GM19023 (cell line): ENCODE data around the gene UNC13C.
"Not testable (repeated sequence)": the region's sequence is repeated elsewhere in the genome, so short reads cannot be mapped to it uniquely, and the experiment has no call there.

Experiments used
- ATAC-seq: cut with Tn5 transposase; IDR thresholded peaks from one replicate; pipeline ENCODE4 v1.9.1; 2021; ENCODE audit warnings: mild to moderate bottlenecking, moderate library complexity; ENCODE audit not compliant: unreplicated experiment

Gene UNC13C

DNA sequence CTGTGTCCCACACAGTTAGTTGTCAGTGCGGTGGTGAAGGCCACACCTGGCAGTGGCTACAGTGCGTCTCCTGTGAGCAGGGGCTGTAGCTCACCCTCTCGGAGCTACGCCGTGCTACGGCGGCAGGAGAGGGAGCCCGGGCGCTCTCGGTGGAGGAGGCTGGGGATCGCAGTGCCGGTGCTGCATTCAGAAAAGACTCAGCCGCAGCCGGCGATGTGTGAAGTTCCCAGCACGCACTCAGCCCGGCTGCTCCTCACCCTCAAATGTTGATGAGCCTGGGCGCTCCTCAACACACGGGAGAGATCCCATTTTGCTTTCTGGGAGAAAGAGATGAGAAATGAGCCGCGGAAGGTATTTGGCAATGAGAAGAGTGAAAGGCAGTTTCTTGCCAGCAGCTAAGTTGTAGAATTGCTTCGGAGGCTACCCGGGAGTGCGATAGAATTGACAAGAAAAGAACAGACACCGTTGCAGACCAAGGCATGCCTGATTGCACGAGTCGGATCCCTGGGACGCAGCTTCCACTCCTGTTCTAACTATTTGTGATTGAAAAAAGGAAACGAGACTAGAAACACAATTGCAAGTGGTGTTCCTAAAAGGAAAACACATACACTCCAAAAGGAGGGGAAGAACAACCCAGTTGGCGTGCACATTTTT is at the start of gene UNC13C:
UNC13C (plus strand) TSS at position 189 of the 654 bp plus-strand sequence. CDS start 34,463 bp downstream, outside the sequence.
- ATAC-seq, result no peak

GRCh38 chr15:53936137-53936536 is 42.1 kb upstream of the UNC13C start:
- ATAC-seq, result no peak

DNA sequence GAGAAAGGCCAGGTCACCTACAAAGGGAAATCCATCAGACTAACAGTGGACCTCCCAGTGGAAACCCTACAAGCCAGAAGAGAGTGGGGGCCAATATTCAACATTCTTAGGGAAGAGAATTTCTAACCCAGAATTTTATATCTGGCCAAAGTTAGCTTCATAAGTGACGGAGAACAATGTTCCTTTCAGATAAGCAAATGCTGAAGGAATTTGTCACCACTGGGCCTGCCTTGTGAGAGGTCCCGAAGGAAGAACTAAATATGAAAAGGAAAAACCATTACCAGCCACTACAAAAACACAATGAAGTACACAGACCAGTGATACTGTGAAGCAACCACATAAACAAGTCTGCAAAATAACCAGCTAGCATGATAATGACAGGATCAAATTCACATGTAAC is 40.6 kb upstream of the UNC13C start:
- ATAC-seq, result not testable (repeated sequence)

DNA sequence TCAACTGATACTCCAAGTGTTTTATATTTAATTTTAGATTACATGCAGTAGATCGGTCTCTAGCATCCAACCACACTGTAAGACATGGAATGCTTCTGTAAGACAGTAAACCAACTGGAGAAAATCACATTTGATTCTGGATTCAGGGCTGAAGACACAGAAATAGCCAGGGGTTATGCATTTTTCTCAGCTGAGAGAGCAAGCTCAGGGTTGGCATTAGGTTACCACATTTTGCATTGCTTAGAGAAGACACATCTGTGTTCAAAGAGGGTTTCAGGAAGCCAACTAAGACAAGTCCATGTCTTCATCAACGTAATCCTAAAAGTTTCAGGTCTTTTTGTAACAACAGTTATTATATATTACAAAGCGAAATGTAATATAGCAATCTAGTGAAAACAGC is 27.7 kb upstream of the UNC13C start:
- ATAC-seq, result no peak

DNA sequence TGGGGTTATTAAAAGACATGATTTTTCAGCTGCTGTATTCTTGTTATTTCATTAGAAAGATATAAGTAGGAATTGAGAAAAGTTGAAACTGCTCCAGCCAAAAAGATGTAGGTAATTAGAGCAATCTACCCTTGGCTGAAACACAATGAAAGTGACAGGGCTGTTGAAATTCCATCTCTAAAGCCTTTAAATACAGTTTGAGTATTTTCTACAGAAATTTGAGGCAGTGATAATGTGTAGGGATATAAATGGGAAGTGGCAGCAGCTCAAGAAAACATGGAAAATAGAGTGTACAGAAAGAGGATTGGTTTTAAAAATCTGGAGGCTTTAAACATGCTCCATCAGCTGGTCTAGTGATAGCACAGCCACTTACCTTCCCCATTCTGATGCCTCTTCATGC is 22.8 kb upstream of the UNC13C start:
- no peak for ATAC-seq

- ATAC-seq, result no peak
Observed at GRCh38 chr15:53962646-53963561, 15.3 kb upstream of the UNC13C start.

- no peak for ATAC-seq
Observed at GRCh38 chr15:53963801-53964200, 14.4 kb upstream of the UNC13C start.

GRCh38 chr15:53974121-53974520 is 4.1 kb upstream of the UNC13C start:
- ATAC-seq, result no peak

DNA sequence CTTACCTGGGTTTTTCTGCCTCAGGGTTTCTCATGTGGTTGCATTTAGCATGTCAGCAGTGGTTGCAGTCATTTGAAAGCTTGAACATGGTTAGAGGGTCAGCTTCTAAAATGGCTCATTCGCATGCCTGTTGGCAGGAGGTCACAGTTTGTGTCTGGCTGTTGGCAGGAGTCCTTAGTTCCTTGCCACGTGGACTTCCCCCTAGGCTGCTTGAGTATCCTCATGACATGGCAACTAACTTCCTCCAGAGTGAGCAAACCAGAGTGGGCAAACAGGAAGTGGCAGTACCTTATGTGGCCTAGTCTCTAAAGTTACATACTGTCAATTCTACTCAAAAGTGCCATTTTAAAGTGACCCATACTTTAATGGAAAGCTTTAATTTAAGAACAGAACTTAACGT is 3.4 kb upstream of the UNC13C start:
- ATAC-seq, result no peak

DNA sequence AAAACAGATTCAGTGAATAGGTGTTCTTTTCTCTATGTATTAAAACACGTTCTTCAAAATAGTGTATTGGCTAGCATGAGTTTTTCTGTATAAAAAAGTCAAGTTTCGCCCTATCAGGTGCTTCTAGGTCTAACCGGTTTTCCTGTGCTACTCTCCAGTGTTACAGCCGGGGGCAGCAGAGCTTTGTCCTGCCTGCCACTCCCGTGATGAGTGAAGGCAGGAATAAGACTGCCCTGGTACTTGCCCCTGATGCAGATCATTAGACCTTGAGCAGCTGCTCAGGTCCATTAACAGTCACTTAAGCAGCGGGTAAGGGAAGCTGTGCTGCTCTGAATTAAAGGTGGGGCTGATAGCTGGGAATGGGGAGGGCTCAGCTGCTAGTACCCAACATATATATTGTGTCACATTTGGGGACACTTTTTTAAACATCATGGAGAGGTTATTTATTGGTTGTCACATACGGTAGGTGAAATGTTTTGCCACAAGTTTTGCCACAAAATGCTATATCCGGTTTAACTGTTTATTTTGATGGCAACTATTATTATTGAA is 1.3 kb upstream of the UNC13C start:
- no peak for ATAC-seq

DNA sequence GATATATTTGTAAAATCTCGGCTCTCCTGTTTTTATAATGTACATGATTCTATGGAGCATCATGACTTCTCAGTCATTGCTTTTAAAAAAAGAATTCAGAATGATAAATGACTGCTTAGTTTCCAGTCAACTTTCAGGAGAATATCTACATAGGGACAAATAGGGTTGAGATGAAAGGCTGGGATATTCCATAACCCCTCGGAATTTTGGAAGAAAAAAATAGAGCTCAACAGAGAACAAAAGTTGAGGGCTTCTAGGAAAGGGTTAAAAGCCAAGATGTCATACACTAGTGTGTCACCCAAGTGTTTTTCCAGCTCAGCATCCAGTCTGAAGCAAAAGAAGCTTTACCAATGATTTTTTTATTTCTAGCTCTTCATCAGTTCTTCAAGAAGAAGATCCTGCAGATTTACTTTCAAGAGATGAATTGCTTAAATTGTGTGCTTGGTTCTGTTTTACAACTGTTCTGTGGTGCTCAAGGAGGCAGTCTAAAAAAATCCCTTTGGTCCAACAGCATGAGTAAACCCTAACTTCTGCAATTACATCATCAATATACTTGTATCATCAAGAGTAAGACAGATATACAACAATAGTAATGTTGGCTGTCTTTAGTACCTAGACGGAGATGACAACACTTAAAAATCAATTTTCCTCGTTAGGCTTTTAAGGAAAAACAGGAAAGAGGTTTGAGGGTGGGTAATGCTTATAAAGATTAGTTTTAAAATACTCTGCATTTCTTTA is 979 bp downstream of the UNC13C start:
- ATAC-seq, result no peak

- no peak for ATAC-seq
Observed at GRCh38 chr15:53980021-53980420, 1.8 kb downstream of the UNC13C start.

GRCh38 chr15:53982071-53982680 is 3.9 kb downstream of the UNC13C start:
- no peak for ATAC-seq

DNA sequence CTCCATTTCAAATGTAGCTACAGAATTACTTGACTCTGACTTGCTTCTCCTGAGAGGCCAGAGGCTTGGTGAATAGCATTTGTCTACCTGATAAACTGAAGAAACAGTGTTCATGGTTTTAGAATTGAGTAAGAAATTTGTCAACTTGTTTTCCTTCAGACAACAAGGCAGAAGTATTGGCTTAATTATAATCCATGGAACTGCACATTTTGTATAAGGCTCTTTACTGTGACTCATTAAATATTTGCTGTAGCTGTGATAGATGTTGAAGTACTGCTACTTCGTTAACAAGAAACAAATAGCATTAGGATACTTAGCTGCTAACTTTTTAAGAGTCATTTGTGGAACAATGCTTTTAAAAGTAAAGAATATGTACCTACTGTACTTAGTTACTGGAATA is 4.6 kb downstream of the UNC13C start:
- ATAC-seq, result no peak

- no peak for ATAC-seq
Observed at GRCh38 chr15:53984221-53984620, 6.0 kb downstream of the UNC13C start.

- ATAC-seq, result no peak
Observed at GRCh38 chr15:53985562-53985961, 7.3 kb downstream of the UNC13C start.

- ATAC-seq, result no peak
Observed at GRCh38 chr15:53987480-53987879, 9.2 kb downstream of the UNC13C start.

- no peak for ATAC-seq
Observed at GRCh38 chr15:54007256-54007655, 29.0 kb downstream of the UNC13C start.

GRCh38 chr15:54011656-54012055 is 33.4 kb downstream of the UNC13C start:
- ATAC-seq, result no peak

DNA sequence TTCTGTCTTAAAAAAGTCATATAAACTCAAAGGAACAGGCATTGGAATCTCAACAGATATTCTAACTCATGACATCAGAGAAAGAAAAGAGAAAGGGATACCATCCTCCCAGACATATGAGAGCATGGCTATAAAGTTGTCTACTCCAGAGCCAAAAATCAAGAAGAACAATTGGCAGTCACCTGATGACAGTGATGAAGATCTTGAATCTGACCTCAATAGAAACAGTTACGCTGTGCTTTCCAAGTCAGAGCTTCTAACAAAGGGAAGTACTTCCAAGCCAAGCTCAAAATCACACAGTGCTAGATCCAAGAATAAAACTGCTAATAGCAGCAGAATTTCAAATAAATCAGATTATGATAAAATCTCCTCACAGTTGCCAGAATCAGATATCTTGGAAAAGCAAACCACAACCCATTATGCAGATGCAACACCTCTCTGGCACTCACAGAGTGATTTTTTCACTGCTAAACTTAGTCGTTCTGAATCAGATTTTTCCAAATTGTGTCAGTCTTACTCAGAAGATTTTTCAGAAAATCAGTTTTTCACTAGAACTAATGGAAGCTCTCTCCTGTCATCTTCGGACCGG is 35.9 kb downstream of the UNC13C start:
- no peak for ATAC-seq
